Activated CD4-positive, alpha-beta T cell treated with anti-CD3 and anti-CD28 coated beads, Interleukin-2, amount 50 U/mL, for 16 hours (primary cell): Measurements from ENCODE around the gene GALNT17.
"Not testable (repeated sequence)": the region's sequence is repeated elsewhere in the genome, so short reads cannot be mapped to it uniquely, and the experiment has no call there.

ENCODE experiments used
- DNase-seq: peaks from one replicate; pipeline ENCODE4 v3.0.0-alpha.2; 2020

GALNT17 gene

GRCh38 chr7:71584256-71584655 is 452.3 kb downstream of the GALNT17 start:
- no peak for DNase-seq

- DNase-seq: no peak
Observed at GRCh38 chr7:71591876-71592275, 459.9 kb downstream of the GALNT17 start.

GRCh38 chr7:71592388-71592787 is 460.4 kb downstream of the GALNT17 start:
- not testable (repeated sequence) for DNase-seq

GRCh38 chr7:71594736-71595135 is 462.8 kb downstream of the GALNT17 start:
- DNase-seq: no peak

GRCh38 chr7:71595176-71595575 is 463.2 kb downstream of the GALNT17 start:
- DNase-seq: no peak

GRCh38 chr7:71598553-71598952 is 466.6 kb downstream of the GALNT17 start:
- DNase-seq: no peak

- DNase-seq: no peak
Observed at GRCh38 chr7:71601851-71602250, 469.9 kb downstream of the GALNT17 start.

- no peak for DNase-seq
Observed at GRCh38 chr7:71604818-71605414, 473.0 kb downstream of the GALNT17 start.

GRCh38 chr7:71611986-71612385 is 480.0 kb downstream of the GALNT17 start:
- DNase-seq: no peak

- no peak for DNase-seq
Observed at GRCh38 chr7:71612911-71613310, 481.0 kb downstream of the GALNT17 start.

- DNase-seq: no peak
Observed at GRCh38 chr7:71613313-71613712, 481.4 kb downstream of the GALNT17 start.

- DNase-seq: no peak
Observed at GRCh38 chr7:71615017-71615416, 483.1 kb downstream of the GALNT17 start.

GRCh38 chr7:71616217-71616616 is 484.3 kb downstream of the GALNT17 start:
- no peak for DNase-seq

GRCh38 chr7:71618278-71618677 is 486.3 kb downstream of the GALNT17 start:
- DNase-seq: no peak

- no peak for DNase-seq
Observed at GRCh38 chr7:71625545-71625944, 493.6 kb downstream of the GALNT17 start.

GRCh38 chr7:71626206-71626605 is 494.3 kb downstream of the GALNT17 start:
- no peak for DNase-seq

- no peak for DNase-seq
Observed at GRCh38 chr7:71627651-71628050, 495.7 kb downstream of the GALNT17 start.

- DNase-seq: no peak
Observed at GRCh38 chr7:71630516-71630915, 498.6 kb downstream of the GALNT17 start.

- peak; percentile 0 for DNase-seq
Observed at GRCh38 chr7:71633551-71634008, 501.6 kb downstream of the GALNT17 start.

GRCh38 chr7:71635849-71636248 is 503.9 kb downstream of the GALNT17 start:
- not testable (repeated sequence) for DNase-seq

GRCh38 chr7:71636329-71636728 is 504.4 kb downstream of the GALNT17 start:
- DNase-seq: no peak

GRCh38 chr7:71637578-71637977 is 505.6 kb downstream of the GALNT17 start:
- DNase-seq: no peak

GRCh38 chr7:71638108-71638507 is 506.2 kb downstream of the GALNT17 start:
- no peak for DNase-seq

GRCh38 chr7:71639382-71640085 is 507.6 kb downstream of the GALNT17 start:
- no peak for DNase-seq

- not testable (repeated sequence) for DNase-seq
Observed at GRCh38 chr7:71643031-71643430, 511.1 kb downstream of the GALNT17 start.
